ENCODE data around the gene BIRC3. TPM values are rescaled to one million over a fixed set of nuclear protein-coding genes. Genes with fewer than 3 reads are reported as not detected.
A peak's percentile ranks its signal among the peaks of the same experiment; 100 is the strongest.

Gene BIRC3
- total RNA-seq (2014; rRNA removed; shearing (Covaris generic)), result 0.94 and 1.4 TPM in 2 replicates

DNA sequence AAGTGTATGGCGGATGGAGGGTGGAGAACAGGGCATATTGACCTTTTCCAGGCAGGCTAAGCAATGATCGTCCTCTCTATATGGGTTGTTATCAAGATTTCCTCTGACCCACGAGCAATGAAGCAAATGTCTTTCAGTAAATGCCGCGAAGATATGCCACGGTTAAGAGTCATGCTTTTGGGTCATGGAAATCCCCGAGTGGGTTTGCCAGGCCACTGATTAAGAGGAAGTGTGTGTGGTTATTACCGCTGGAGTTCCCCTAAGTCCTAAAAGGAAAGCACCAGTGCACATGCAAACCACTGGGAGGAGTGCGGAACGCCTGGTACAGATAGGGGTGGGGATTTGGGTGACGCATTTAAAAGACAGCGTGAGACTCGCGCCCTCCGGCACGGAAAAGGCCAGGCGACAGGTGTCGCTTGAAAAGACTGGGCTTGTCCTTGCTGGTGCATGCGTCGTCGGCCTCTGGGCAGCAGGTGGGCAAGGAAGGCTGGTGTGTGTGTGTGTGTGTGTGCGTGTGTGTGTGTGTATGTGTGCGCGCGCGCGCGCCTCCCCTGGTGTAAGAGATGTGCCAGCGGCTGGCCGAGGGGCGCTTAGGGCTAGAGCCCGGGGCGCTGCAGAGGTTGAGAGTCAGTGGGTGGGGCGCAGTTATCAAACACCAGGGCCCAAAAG lies at the start of gene BIRC3:
Gene BIRC3, plus strand, starts transcription at position 386 of the 669 bp plus-strand sequence. CDS start 7,026 bp downstream, outside the sequence.
- peak; percentile 97 for DNase-seq (ENCODE audit: low spot score)

DNA sequence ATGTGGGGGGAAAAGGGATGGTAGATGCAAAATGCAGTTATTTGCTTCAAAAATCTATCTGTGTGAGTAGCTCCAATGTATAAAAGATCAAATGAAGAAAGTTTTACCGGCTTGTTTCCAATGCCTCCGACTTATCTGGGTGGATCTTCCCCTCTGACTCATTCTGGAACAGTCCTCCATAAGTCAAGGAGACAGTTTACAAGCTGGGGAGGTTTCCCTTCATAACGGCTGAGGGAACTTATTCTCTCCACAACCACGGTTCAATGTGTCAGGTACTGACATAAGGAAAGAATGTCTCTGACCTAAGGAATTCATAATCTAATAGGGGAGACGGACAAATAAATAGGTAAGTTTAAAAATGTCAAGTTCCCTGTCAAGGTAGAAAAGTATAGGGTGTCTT lies 49.7 kb upstream of the BIRC3 start:
- peak; percentile 68 for DNase-seq (ENCODE audit: low spot score)

- DNase-seq (ENCODE audit: low spot score), result peak; percentile 98
These were observed 49.0 kb upstream of the BIRC3 start for GRCh38 chr11:102268083-102268984.

- no peak for DNase-seq (ENCODE audit: low spot score)
These were observed 48.3 kb upstream of the BIRC3 start for GRCh38 chr11:102268985-102269470.

DNA sequence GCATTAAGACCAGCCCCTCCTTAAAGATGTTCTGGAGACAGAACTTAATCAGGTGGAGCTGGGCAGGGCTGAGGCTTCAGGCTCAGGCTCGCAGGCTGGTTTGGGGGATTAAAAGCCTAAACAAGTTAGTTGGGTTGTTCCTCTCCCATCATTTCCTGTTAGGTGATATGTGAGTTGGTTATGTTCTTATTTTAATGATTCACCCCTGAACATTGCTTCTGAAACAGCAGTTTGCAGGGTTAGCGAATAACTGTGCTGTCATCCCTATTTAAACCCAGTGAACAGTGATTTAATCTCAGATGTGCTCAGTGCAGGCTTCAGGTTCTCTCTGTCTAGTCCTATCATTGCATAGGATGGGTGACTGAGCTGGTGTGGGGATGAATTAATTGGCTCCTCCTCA lies 47.4 kb upstream of the BIRC3 start:
- DNase-seq (ENCODE audit: low spot score), result no peak

GRCh38 chr11:102272047-102272824 lies 45.0 kb upstream of the BIRC3 start:
- DNase-seq (ENCODE audit: low spot score), result no peak

- DNase-seq (ENCODE audit: low spot score), result no peak
These were observed 42.7 kb upstream of the BIRC3 start for GRCh38 chr11:102274628-102275027.

DNA sequence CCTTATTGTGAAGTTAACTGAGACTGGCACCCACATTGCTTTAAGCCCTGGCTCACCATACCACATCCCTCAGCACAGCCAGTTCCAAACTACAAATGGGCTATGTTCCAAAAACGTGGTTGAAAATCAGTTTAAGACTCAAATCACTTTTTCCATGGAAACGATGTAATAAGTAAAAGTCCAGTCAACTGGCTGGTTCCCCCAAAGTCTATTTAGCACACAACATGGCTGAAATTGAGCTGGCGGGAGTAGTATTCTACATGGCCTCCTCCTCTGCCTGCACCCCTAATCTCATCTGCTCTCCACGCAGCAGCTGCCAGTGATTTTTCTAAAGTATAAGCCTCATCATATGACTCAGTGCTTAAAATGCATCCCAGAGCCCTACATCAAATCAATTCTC lies 40.9 kb upstream of the BIRC3 start:
- DNase-seq (ENCODE audit: low spot score), result no peak

GRCh38 chr11:102276783-102277182 lies 40.5 kb upstream of the BIRC3 start:
- no peak for DNase-seq (ENCODE audit: low spot score)

- peak; percentile 69 for DNase-seq (ENCODE audit: low spot score)
These were observed 37.6 kb upstream of the BIRC3 start for GRCh38 chr11:102279641-102280170.

DNA sequence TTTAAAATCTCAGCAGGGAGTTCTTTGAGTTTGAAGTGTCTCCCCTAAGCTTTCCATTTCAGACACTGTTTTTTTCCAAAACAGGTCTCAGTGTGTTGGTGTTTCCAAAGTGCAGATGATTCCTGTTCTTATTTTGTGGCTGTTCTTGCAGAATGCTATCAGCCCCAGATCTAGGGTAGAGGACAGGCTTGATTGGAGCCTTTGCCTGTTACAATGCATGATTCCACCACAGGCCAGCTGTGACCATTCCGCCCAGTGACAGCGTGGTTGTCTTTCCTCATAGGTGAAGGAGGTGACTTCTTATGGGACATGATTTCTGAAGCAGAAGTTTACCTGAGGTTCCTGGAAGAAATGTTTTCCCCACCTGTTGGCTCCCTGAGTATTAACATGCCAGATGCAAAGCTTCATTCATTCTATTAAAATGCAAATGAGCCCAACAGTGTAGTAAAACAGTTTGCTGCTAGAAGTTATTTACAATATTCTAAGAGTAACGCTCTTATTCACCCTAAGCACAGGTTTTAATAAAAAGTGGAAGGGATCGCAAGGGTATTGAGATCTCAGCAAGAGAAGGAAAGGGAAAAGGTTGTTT lies 36.9 kb upstream of the BIRC3 start:
- peak; percentile 54 for DNase-seq (ENCODE audit: low spot score)

DNA sequence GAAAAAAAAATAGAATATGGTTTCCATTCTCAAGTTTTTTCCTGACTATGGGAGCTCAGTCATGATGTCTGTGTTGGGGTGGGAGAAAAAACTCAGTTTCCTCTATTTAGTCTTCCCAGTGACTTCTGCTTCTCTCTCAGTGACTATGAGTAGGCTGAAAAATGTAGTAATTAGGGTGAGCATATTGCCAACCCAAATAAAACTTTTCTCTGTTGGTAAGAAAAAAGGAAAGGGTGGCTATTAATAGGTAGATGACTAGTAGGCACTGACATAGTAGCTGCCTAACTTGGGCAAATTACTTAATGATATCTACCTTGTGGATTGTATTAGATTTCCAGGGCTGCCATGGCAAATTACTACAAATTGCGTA lies 34.2 kb upstream of the BIRC3 start:
- no peak for DNase-seq (ENCODE audit: low spot score)

GRCh38 chr11:102284008-102284407 lies 33.3 kb upstream of the BIRC3 start:
- no peak for DNase-seq (ENCODE audit: low spot score)

DNA sequence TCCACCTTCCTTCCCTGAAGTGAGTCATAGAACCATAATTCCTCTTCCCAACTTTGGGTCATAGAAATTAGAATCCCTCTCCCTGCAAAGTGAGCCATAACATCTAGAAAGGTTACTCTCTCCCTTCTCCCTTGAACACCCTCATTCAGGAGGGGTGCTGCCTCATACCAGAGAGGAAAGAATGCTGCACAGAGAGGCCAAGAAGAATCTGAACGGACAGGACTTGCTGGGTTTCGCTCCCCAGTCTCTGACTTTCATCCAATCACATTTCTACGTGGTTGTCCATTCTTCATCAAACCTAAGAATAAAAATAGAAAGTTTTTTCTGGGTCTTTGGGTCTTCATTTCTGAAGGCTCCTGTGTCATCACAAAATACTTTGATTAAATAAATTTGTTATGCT lies 31.0 kb upstream of the BIRC3 start:
- DNase-seq (ENCODE audit: low spot score), result no peak

- DNase-seq (ENCODE audit: low spot score), result peak; percentile 93
These were observed 29.1 kb upstream of the BIRC3 start for GRCh38 chr11:102287964-102288724.

- DNase-seq (ENCODE audit: low spot score), result no peak
These were observed 28.6 kb upstream of the BIRC3 start for GRCh38 chr11:102288725-102289083.

DNA sequence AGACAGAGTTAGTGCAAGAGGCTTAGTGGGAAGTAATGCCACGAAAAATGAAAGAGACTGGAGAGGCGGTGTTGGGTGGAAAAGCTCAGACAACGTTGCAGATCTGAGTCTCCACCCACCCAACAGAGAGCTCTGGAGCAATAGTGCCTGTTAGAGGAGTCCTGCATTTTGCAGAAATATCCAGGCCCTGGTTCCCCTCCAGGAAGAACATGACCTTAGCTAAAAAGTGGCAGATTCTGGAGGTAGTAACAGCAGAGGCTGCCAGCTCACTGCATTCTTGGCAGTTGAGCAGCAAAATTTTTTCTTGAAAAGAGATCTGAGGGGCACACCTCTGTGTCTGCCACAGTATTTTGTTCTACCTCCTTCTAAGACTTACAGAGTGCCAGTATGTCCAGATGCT lies 27.7 kb upstream of the BIRC3 start:
- no peak for DNase-seq (ENCODE audit: low spot score)

GRCh38 chr11:102291831-102292230 lies 25.5 kb upstream of the BIRC3 start:
- DNase-seq (ENCODE audit: low spot score), result no peak

GRCh38 chr11:102292933-102293332 lies 24.4 kb upstream of the BIRC3 start:
- no peak for DNase-seq (ENCODE audit: low spot score)

DNA sequence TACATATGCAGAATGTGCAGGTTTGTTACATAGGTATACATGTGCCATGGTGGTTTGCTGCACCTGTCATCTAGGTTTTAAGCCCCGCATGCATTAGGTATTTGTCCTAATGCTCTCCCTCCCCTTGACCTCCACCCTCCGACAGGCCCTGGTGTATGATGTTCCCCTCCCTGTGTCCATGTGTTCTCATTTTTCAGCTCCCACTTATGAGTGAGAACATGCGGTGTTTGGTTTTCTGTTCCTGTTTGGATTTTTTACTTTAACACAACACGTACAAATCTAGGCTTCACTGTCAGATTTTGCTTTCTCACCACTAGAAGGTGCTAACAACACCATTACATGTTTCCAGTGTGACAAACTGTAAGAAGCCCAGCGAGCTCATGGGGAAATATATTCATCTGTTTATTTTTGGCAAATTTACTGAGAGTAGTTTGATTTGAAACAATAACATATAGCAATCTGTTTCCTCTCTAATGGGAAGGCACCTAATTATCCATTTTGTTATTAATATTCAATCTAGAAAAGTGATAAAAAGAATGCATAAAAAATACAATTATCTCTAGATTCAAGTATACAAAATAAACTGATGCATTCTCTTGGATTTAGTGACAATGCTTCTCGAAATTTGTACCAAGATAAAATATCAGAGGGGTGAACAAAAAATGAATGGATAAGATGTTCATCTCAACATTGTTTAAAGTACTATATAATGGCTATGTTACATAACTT lies 23.2 kb upstream of the BIRC3 start:
- DNase-seq (ENCODE audit: low spot score), result peak; percentile 80
